HuH-7.5 (cell line): ENCODE data around the gene CADM1.

Experiments used
- DNase-seq: peaks from one replicate; pipeline ENCODE4 v3.0.0; 2011; ENCODE audit warnings: low spot score

Gene CADM1

GRCh38 chr11:115515647-115516395 is 11.6 kb upstream of the CADM1 start:
- no peak for DNase-seq

DNA sequence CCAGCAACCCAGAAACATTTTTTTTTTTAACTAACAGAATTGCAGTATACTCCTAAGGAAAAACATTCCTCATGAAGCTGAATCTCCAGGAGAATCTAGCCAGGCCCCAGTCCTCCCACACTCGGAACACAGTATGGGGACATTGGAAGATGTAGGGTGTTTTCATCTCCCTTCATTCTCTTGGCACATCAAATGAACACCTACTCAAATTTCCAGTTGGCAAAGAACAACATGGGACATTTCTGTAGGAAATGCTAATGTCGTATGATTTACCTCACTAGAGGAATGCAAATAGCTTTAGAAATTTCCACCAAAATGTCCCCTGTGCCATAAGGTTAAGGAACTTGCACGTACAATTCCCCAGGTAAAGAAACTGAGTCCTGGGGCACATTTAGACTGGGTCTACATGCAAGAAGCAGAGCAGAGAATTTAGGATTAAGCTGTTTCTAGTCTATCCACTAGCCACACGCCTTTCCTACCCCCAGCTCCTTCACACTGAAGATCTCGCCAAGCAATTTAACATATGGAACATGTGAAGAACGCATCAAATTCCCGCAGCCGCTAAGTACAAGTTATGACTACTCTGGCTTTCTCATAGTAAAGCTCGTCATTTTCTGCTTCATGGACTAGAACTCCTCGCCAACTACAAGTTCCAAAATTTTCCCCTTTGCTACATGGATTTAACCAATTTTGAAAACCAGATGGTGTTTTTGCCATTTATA is 2.9 kb upstream of the CADM1 start:
- DNase-seq = no peak

GRCh38 chr11:115505175-115505574 is 960 bp upstream of the CADM1 start:
- DNase-seq = no peak

GRCh38 chr11:115503886-115504275 is 334 bp downstream of the CADM1 start:
- no peak for DNase-seq

GRCh38 chr11:115503083-115503885 is 931 bp downstream of the CADM1 start:
- DNase-seq = peak; percentile 36

GRCh38 chr11:115502636-115503082 is 1.6 kb downstream of the CADM1 start:
- DNase-seq = no peak

DNA sequence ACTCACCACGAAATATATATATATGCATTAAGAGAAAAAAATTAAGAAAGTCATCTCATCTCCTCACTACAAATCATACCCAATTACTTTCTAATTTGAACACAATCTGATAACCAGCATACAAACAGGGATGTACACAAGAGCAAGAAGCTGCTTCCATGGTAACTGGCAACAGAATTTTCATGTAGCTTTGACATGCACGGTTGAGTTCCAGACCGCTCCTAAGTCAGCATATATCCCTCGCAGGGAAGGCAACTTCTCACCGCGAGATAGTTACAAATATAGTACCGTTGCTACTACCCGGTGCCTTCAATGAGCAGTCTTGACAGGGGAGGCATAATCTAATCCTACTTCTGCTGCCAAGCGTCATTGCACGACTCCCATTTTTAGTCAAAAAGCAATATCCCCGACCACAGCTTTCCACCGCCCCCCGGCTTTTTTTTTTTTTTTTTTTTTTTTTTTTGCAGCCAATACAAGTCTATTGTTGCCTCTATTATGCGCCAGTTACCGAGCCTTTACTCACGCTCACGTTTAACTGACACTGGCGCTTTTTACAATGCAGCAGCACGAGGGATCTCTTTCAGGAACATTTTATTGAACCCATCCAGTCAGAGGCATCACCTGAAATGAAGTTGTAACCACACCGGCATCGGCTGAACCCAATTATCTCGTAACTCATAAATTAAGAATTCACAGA is 2.2 kb downstream of the CADM1 start:
- DNase-seq = no peak

DNA sequence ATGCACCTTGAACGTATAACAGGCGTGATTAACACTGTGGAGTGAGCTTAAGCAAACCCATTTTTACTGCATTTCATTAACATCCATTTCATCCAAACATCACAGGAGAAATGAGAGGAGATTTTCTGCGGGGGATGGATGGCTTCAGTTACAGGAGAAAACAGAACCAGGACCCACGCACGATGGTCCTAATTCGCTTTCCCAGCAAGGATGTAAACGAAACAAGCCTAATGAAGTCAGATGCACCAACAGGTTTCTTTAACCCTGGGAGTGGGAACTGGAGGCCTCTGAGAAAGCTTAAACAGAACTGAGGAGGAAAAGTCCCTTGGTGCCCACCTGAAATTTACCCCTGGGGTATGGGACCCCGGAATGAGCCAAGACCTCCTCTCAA is 2.7 kb downstream of the CADM1 start:
- DNase-seq = no peak

- no peak for DNase-seq
These were observed 3.4 kb downstream of the CADM1 start for GRCh38 chr11:115500547-115501501.

DNA sequence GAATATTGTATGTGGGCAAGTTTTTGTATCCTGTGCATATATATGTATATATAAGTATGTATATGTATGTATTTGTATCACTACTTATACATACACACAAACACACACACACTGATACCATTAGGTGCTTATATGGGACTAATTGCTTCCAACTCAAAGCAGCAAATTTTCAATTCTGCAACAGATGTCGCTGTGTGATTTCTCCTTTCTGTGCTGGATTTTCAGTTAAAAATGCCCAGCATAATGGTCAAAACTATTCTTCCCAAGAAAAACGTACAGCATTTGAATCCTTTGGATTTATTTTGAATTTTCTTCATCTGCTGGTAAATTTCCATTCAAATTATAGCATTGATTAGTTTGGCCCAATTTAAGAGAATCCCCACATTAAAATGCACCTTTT is 4.3 kb downstream of the CADM1 start:
- no peak for DNase-seq

- DNase-seq = no peak
These were observed 4.9 kb downstream of the CADM1 start for GRCh38 chr11:115499241-115499799.

DNA sequence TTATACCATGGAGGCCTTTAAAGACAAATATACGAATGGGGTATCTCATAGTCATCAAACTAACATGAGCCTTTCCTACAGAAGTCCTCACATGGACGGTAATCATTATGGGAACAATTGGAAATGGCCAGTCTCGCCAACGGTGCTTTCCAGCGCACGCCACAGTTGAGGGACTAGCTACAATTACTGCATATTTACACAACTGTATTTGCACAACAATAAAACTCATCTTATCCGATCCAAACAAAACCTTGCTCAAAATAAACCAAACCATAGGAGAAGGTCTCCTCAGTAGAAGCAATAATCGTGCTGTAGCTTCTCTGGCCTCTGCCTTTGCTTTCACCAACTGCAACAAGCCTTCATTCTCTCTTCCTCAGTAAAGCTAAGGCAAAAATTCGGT is 5.9 kb downstream of the CADM1 start:
- no peak for DNase-seq

DNA sequence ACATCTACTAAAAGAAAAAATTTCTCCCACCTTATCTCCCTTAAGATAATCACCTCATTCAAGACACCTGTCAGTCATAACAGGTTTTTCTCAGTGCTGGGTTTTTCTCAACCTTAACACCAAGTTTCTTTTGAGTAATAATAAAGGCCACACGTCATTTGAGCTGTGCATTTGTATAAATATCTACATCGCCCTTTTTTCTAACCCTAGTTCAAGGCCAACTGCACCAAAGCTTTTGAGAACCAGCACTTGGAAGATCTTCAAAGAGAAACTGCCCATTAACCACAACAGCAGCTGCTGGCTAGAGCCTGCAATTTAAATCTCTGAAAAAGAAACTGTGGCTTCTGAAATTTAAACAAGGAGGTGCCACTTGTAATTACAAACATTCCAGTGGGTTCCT is 6.9 kb downstream of the CADM1 start:
- no peak for DNase-seq

- DNase-seq = no peak
These were observed 7.3 kb downstream of the CADM1 start for GRCh38 chr11:115496892-115497291.

- no peak for DNase-seq
These were observed 10.3 kb downstream of the CADM1 start for GRCh38 chr11:115493905-115494304.

GRCh38 chr11:115493488-115493887 is 10.7 kb downstream of the CADM1 start:
- no peak for DNase-seq

- DNase-seq = no peak
These were observed 14.7 kb downstream of the CADM1 start for GRCh38 chr11:115489466-115489865.

DNA sequence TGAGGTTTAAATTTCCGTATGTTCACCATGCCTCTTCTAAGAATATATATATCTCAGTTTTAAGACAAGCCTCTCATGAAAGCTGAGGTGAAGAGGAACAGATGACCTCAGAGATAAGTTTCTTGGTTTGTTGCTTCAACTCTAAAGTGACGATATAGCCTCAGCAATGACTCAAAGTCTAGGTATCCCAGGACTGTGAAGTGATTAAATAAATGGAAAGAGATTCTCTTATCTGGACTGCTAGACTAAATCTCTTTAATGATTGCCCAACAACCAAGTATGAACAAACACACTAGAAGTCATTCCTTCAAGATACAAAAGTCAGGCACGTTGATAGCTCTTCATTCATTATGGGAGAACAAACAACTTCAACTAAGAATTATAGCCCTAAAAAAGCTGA is 15.3 kb downstream of the CADM1 start:
- no peak for DNase-seq

- DNase-seq = no peak
These were observed 22.7 kb downstream of the CADM1 start for GRCh38 chr11:115481528-115481927.

DNA sequence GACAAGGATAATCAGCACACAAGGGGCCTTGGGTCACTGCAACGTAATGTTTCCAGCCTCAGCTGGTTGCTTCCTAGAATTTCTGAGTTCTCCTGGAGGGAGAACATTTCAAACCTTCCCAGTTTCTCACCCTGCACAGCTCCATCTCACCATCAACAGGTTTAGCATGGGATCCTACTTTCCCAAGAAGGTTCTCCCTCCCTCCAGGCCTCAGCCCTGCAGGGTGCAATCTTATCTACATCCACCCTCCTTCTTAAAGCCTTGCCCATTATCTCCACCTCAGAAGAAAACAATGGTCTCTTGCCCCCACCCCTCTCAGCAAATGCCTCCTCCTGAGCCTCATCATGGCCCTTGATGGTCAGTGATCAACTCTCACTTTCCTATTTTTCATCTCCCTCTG is 23.6 kb downstream of the CADM1 start:
- no peak for DNase-seq

GRCh38 chr11:115477410-115477809 is 26.8 kb downstream of the CADM1 start:
- DNase-seq = no peak
